HG03280 (cell line): Measurements from ENCODE around the gene DDR2.

Experiments used
- ATAC-seq: cut with Tn5 transposase; IDR thresholded peaks from one replicate; pipeline ENCODE4 v1.9.1; 2021; ENCODE audit warnings: mild to moderate bottlenecking, moderate library complexity; ENCODE audit not compliant: unreplicated experiment

The DDR2 gene

DNA sequence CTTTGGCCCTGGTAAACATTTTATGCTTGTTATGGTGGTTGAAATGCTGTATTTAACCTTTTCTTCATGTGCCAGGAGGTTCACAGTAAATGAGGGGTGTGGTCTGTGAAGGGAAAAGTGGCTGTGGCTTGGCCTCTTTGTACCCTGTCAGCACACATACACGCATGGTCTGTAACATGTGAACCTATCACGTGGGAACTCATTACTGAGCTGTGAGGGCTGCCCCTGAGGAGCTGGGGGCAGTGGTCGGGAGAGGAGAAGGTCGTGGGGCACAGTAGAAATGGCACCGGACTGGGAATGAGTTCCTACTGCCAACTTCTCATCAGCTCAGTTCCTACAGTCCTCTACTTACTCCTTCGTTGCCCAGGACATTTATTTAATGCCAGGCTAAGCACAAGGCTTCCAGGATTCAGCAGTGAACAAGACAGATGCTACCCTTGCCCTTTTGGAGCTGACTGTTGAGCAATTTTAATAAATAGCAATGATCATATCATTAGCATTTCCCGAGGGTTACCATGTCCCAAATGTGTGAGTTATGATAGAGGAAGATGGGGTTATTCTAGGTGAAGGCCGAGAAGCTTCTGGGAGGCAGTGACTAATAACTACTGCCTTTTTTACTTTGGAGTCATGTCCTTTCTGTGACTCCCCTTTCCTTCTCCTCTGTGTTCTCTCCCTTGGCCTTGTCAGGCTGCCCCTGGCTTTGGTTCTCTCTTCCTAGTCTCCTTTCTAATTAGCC, 38.8 kb downstream of the DDR2 start:
- ATAC-seq: no peak

DNA sequence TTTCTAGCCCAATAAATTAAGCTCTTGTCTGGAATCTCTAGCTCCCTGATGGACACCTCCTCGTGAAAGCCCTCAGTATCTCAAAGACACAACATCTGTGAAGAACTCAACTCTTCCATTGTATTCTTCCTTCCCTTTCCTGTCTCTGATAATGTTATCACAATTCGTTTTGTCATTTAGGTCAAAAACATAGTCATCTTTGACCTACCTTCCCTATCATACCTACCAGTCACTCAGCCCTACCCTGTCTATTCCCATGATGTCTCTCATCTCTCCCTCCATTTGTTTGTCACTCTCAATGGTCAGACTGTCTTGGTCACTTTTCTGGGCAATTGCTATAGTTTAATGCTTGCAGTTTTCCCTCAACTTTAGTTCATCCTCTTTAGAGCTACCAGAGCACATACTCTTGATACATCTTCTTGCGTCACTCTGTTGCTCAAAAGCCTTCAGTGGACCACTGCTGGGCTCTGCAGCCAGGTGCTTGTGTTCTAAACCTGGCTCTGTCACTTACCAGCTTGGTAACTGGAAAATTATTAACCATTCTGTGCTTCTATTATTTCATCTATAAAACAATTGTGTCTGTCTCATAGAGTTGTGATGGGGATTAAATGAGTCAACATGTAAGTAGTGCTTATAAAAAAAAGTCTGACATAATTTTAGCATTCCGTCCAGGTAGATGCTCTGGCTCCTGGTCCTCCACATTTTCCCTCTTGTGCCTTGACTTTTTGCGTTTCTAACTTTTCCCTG, 39.6 kb downstream of the DDR2 start:
- ATAC-seq: no peak

DNA sequence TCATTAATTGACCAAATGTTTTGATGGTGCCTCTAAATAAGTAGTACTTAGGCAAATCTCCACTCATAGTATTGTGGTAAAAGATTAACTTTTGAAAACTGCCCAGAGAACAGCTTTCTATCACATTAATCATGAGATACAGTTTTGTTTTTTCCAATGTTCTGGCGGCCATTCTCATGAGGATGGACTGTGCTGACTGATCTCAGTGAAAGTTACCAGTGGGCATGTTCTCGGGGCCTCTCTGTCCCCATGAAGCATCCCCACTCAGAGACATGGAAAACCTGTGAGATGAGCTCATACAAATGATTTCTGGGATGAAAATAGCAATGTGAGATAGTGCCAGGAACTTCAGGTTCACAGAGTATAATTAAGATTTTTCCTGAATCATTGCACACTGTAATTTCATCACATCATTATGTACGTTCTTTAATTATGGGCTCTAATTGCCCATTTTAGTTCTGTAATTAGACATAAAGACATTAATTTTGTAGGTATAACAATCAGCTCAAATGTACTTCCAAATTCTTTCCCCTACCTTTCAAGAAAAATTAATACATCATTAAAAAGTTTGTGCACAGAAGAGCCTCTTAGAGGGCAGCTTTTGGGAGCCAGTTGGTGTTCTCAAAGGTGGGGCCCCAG, 40.5 kb downstream of the DDR2 start:
- ATAC-seq: no peak

DNA sequence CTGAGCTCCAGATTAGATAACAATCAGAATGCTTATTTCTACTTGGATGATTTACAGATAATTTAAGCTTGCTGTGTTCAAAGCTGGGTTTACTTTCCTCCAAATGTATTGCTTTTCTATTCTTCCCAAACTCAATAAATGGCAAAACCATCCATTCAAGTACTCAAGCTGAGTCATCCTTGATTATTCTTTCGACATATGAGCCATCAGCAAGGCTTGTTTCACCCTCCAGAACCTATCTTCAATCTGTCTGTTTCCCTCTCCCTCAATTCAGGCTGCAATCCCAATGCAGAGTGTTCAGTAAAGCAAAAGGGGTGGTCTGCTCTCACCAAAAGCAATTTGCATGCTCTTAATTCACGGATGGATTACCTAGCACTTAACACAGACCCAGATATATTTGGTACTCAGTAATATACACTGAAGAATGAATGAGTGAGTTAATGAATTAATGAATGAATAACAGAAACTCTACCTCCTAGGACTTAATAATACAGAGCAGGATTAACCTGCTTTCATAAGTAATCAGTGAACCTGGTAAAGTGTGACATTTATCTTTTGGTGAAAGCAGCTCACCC, 41.9 kb downstream of the DDR2 start:
- no peak for ATAC-seq

DNA sequence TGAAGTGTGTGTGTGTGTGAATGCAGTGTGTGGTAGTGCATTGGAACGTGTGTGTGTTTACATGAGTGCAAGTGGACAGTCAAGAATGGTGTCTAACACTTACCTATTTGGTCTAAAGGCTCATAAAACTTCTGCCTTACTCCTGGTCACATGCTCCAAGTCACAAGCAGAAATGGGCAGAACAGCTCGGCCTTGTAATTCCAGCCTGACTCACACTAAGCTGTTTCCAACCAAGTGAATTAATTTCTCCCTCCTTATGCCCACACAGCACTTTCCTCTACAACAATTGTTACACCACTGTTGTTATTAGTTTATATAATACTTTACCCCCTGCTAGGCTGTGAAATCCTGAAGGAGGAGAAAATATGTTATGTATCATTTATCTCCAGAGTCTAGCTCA, 43.8 kb downstream of the DDR2 start:
- ATAC-seq: no peak

DNA sequence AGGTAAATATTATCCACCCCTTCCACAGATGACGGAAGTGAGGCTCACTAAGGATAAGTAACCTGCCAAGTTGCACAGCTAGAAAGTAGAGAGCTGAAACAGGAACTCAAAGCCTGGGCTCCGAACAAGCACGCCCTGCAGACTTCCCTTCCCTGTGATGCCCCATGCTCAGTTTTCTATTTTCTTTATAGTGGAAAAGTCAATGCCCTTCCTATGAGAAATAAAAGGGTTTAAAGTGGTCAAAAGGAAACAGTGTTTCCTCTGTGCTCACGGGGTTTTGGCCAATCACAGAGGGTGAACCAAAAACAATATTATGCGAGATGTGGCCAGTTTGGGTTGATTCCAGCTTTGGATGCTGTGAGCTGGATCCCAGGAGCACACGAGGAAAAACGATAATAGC, 44.5 kb downstream of the DDR2 start:
- no peak for ATAC-seq

DNA sequence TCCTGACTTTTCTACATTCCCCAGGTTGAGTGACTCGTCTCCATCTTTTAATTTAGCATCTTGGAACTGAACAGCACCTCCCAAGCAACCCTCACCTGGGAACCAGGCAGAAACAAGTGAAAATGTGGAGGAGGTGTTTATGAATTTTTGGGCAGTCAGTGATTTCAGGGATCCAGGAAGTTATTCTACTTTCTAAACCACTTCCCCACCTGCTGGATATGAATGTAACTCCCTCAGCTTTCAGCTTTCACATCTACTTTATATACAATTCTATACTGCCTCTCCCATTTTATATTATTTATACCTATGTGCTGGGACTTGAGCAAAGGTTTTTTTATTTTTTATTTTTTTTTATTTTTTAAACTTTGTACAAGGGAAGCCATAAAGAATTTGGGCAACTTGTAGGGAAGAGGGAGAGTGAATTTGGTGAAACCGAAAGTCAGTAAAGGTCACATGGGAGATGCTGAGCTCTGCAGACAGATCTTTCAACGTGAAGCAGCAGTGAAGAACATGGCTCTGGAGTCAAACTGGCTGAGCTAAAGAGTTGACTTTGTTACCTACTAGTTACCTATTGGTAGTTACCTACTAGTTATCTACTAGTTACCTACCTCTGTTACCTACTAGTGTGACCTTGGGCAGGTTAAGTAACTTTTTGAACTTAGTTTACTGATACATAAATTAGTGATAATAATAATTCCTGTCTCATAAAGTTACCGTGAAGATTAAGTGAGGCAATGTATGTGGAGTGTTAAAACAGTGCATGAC, 45.5 kb downstream of the DDR2 start:
- no peak for ATAC-seq

DNA sequence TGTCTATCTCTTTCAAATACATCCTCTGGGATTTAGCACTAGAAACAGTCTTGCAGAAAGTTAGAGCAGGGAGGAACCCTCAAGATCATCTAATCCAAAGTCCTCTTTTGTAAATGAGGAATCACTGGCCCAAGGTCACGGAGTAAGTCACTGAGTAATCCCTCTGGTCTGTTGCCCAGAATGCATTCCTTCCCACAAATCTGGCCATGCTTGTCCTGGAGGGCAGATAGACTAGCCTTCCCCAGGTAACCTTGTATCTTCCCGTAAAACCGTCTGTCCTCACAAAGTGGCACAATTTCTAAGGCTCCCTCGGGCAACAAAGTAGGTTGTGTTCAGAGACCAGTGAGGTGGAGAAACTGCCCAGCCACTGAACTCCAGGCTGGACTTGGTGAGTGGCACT, 46.2 kb downstream of the DDR2 start:
- ATAC-seq: no peak

DNA sequence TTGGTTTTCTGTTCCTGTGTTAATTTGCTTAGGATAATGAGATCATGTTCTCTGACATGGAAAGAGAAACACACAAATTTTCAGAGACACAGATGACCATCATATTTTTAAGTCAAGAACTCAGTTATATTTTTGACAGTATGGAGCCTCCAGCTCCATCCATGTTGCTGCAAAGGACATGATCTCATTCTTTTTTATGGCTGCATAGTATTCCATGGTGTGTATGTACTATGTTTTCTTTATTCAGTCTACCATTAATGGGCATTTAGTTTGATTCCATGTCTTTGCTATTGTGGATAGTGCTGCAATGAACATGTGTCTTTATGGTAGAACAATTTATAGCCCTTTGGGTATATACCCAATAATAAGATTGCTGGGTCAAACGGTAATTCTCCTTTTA, 47.0 kb downstream of the DDR2 start:
- ATAC-seq: no peak

DNA sequence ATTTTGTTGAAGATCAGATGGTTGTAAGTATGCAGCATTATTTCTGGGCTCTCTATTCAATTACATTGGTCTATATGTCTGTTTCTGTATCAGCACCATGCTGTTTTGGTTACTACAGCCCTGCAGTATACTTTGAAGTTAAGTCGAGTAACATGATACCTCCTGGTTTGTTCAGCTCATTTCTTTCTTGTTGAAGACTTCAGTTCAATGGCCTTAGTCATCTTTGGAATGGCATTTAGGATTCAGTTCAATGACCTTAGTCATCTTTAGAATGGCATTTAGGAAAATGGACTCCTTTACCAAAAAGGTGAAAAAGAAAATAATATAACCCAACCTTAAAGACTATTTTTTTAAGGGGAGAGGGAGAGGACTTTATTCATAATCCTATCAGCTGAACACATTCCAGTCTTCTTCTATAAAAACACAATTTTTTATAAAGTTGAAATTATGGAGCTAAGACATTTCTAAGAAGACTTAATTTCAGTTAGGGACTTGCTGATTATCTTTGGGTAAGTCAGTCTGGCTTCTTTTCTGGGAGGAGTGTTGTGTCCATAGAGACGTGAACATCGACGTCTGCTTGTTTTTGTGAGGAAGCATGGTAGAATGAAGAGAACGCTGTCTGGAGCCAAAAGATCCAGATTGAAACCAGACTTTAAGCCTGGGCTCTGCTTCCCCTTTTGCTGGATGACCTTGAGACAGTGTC, 48.3 kb downstream of the DDR2 start:
- no peak for ATAC-seq

DNA sequence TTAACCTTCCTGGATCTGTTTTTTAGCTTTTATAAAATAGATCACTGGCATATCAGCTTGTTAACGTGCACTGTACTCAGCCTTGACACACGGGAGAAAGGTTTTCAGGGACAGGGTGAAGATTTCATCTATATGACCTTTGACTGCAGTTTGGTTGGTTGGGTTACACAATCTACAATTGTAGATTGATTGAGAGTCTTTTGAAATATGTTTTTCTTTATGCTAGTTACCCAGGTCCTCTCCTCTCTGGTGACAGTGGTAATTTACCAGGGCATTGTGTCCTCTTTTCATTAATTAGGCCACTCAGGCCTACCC, 48.8 kb downstream of the DDR2 start:
- no peak for ATAC-seq

DNA sequence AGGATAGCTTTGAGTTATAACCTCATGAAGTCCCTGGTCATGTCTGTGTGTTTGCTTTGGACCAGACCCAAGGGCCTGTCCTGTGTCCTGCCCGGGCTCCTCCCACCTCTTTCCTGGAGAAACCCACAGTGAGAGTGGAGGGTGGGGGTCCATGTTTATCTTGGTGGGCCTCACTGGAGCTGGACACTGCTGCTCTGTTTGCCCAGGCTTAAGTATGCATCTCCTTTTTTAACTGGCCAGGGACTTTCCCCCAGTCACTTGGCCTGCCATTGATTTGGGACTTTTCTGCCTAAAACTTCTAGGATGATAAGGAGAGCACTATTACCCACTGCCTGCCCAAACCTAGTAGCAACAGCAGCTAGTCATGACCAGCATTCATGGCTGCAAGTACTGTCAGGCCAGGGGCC, 49.8 kb downstream of the DDR2 start:
- no peak for ATAC-seq

DNA sequence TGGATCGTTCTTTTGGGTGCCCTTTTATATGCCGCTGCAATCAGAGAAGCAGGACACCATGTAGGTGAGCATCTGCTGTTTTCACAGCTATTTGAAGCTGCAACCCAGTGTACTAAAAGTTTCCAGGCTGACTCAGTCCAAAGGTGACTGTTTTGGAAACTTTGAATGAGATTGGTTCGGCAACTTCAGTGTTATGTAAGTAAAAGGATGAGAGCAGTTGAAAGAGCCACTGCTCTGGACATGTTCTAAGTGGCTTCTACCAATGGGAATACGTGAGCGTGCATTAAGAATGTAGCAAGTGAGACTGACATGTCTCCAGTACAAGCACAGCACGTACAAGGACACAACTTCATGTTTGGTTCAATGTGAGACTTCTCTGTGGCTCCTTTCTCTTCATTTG, 55.6 kb downstream of the DDR2 start:
- no peak for ATAC-seq

DNA sequence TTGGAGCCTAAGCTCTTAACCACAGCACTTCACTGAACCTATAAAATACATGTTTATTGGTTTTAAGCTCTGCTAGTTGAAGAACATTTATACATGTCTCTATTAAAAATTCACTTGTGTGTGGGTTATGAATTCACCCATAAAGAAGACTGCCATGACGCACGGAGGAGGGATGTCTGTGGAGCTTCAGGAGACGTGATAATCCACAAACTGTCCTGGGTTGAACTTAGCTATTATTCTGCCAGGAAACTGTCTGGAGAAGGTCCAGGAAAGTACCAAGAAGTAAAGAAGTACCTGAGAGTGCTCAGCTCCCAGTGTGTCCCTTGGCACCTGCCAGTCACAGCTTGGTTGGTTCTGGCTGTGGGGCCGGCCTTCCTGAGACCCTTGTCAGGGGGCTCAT, 56.3 kb downstream of the DDR2 start:
- ATAC-seq: no peak

DNA sequence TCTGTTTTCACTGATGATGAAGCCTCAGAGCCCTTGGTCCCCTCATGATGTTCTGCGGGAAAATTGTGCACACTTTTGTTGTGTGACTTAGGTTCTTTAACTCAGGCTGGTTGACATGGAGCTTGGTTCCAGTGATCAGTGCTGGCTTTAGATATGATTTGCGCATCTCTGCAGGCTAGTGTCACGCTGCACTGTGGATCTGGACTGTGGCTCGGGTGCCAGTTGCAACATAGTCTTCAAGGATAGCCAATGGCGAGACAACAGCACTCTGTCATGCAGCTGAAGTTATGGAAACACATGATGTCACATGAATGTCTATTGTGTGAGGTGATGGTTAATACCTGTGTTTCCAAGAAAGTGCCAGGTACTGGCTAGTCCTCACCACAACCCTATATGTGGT, 56.7 kb downstream of the DDR2 start:
- ATAC-seq: no peak

DNA sequence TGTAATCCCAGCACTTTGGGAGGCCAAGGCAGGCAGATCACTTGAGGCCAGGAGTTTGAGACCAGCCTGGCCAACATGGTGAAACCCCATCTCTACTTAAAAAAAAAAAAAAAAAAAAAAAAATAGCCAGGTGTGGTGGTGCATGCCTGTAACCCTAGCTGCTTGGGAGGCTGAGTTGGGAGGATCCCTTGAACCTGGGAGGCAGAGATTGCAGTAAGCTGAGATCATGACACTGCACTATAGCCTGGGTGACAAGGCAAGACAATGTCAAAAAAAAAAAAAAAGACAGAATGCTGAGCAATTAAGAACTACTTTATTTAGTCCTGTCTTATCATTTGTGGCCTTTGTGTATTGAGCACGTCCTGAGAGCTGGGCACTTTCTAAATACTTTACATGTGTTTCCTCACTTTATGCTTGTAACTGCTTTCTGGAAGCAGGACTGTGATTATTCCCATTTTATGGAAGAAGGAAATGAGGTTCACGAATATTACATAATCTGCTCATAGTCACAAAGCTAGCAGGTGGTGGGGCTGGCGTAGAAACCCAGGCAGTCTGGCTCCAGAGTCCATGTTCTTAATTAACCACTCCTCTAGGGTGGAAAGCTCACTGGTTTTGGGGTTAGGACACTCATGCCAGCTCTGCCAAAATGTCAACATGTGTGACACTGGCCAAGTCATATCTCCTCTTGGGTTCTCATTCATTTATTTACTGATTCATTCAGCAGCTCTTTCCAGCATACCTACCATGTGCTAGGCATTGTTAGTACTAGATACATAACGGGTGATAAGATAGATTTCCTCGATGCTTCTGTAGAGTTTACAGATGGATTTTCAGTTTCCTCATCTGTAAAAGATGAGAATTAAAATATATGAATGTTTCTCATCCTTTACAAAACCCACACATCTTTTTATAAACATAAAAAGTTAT, 57.7 kb downstream of the DDR2 start:
- ATAC-seq: no peak

DNA sequence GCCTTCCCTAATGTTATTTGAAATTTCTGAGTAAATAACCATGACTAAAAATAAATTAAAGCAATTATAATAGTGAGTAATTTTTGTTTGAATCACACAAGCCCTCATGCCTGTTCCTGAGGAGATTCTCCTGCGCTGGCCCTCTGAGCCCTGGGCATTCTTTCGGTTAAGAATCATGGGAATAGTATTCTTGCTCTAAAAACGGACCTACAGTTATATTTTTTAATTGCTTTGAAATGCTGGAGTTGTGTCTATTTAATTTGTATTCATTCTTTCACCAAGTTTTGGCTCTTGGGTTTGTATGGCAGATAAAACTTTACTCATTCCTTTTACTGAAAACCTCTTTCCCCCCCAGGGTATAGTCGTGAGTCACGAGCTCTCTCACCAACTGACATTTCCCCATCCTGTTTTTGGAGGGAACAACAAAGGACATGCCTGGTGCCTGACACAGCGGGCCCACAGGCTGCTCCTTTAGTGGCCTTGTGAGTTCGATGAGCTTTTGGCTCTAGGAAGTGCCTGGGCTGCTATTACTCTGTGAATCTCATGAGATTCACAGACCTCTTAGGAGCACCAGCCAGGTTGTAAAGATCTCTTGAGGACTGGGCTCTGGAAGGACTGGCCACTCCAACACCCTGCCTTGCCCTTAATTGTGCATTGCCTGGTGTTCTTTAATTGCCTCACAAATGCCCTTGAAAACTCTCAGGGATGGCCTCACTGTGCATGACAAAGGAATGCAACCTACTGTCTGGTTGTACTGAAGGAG, 58.6 kb downstream of the DDR2 start:
- ATAC-seq: no peak

DNA sequence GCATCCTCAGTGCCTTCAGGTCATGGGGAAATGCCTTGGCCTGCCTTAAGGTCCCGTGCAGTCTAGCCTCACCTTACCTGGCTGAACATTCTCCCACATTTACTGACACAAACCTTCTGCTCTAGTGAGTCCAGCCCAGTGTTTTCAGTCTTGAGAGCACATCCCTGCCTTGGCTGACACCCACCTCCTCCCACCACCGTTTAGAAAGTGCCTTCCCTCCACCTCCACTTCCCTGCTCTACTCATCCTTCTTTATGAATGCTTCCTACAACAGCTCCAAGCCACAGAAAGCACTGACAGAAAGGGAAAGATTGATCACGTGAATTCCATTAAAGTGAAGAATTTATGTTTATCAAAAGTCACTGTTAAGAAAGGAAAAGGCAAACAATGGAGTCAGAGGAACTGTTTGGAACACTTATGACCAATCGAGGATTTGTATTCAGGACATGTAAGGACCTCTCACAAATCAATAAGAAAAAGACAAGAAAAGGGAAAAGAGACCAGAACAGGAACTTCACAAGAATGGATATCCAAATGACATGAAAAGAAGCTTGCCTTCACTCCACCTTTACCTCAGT, 59.8 kb downstream of the DDR2 start:
- no peak for ATAC-seq

DNA sequence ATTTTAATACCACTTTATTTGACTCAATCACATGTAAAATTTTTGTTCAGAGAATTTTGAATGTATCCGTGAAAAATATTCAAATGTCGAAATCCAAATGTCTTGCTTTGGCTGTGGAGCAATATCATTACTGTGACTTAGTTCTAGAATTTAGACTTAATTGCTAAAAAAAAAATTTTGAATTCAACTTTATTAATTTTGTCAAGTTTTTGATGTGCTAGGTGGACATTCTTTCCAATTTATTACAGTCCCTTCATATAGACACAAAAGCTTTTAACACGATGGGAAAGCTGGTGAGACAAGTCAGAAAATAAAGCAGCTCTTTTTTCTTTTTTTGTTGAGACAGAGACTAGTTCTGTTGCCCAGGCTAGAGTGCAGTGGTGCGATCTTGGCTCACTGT, 62.6 kb downstream of the DDR2 start:
- no peak for ATAC-seq
